Mesangial cell (primary cell): ENCODE data around the gene PTP4A1. TPM values are rescaled to one million over a fixed set of nuclear protein-coding genes. Genes with fewer than 3 reads are reported as not detected.

Experiments
- total RNA-seq: library from RNA; depleted of rRNA; stranded (reverse); fragments of >200 nt; gene quantifications from 2 replicates; pipeline ENCODE4 v1.2.3, GENCODE V29; 2015

Gene PTP4A1
- total RNA-seq = 27.4 and 33.1 TPM in 2 replicates

DNA sequence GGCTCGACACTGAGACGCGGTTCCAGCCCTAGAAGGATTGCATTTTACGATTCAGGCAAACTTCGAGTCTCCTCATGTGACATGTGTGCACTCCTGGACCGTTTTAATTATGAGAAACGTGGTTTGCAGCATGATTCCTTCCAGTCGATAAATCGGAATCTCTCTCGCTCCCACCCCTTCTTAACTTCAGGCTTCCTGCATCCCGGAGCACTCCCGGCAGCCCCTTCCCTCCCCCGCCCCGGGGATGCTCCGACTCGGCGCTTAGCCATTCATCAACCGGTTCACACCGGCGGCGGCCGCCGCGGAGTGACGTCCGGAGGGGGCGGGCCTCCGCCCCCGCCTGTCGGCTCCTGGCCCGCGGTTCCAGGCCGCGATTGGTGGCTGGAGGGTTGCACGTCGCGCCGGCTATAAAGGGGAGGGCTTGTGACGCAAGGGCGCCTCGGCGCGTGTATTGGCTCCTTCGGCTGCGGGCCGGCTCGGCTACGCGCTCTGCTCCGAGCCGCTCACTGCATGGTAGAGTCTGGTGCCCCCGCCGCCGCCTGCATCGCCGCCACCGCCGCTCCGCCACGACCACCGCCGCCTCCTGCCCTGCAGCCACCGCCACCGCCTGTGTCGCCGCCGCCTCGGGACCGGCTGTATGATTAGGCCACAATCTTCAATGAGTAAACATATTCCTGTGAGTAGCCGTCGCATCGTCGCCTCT, at the start of gene PTP4A1, which contains the start of gene LOC128125822:
TSS of gene PTP4A1 (plus strand) at position 437 of the 703 bp plus-strand sequence. CDS start 4,401 bp downstream, outside the sequence.
TSS of gene LOC128125822 (plus strand) at position 437 of the 703 bp plus-strand sequence.

Other genes with a start within 250 kb of the PTP4A1 start
- 15.5 and 17.7 TPM in 2 replicates for gene PHF3, start 63.3 kb downstream of the PTP4A1 start, total RNA-seq